ENCODE data around the gene KCNK7.
A peak's percentile ranks its signal among the peaks of the same experiment; 100 is the strongest.

Gene KCNK7

DNA sequence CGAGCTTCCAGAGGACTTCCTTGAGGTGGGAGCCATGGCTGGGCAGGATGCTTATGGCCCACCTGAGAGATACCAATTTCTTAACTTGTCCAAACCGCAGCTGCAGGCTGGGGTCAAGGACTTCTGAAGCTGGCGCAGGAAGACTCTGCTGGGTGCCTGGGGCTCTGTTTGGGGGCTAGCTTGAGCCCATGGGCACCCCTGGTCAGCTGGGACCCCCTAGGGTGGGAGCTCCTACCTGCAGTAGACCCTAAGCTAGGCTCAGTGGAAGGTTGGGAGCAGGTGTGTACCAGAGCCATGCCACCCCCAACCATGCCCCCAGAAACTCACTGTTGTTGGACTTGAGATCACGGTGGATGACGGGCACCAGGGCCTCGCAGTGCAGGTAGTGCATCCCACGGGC is 17.1 kb upstream of the KCNK7 start:
- DNase-seq (ENCODE audit: low read depth, low spot score): no peak
- no peak overlapping the region for H3K27ac ChIP-seq

DNA sequence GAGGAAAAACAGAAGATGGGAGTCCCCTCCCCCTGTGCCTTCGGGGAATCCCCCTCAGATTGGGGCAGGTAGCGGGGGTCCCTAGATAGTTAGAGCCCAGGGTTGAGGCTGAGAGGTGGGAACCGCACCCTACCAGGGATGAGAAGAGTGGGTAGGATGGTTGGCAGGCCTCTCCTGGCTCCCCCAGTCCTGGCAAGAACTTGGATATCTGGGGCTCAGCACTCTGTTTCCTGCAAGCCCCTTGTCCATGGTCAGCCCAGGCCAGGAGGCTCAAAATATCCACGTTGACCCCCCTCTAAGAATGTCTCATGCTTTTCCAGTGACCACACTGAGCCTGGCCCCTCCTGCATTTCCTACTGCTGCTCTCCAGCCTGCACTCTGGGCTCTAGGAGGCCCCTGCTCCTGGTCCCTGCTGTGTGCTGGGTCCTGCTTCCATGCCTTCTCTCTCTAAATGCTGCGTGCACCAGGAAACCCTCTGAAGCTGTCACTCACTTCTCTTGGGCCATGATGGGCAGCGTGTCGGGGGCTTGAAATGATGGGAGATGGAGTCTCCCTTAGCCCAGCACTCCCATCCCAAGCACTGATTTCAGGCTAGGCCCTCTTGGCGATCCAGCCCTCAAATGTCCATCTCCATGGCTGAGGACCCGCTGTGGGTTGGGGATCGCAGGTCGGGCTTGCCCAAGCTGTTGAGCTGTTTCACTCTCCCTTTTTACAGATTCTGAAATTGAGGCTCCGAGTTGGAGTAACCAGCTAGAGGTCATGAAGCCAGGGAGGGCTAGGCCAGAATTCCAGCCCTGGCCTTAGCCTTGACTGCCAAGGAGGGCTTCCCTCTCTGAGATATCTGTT is 16.4 kb upstream of the KCNK7 start:
- no peak for DNase-seq (ENCODE audit: low read depth, low spot score)

DNA sequence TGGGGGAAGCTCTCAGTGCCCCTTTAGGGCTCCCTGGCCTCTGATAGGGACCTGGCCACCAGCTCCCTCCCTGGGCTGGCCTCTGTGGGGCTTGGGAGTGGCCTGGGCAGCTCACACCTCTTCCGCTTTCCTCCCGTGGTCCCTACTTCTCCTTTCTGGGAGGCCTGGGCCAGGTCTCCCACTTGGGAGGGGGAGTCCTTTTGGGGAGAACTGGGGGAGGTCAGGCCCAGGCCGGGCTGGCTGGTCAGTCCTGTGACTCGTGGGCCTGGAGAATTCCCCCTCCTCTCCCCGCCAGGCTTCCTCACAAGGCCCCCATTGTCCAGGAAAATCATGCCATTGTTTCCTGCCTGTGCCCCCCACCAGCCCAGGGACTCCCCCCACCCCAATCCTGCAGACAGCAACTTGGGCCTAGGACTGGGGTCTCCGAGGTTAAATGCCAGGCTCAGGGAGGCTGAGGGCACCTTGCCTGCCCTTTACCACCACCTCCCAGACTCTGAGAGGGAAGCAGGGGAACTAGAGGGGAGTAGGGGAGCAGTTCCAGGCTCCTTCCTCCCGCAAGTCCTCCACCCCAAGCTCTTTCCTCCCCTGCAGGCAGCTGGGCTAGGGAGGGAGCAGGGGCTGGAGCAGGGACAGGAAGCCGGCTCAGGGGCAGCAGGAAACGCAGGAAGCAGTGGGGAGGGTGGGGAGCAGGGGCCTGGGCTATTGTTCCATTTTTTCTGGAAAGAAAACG is 15.6 kb upstream of the KCNK7 start:
- no peak overlapping the region for H3K27ac ChIP-seq
- DNase-seq (ENCODE audit: low read depth, low spot score): no peak

More for the DNA sequence above, 16.4 kb upstream of the KCNK7 start:
- H3K27ac ChIP-seq: no peak overlapping the region

DNA sequence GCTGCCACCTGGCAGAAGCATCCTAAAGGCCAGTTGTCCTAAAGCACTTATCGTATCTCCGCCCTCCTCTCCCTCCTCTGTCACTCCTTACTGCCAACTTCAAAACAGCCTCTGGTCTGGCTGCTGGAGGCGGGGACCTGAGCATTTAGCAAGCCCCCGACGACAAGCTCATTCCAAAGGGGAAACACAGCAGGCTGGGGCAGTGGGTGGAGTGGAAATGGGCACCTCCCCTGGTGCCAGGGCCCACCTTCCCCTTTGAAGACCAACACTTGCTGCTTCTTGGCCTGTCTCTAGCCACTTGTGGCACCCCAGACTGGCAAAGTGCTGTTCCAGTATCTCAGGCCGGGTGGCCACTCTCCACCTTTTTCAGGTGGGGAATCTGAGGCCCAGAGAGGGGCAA is 14.8 kb upstream of the KCNK7 start:
- DNase-seq (ENCODE audit: low read depth, low spot score): no peak
- H3K27ac ChIP-seq: no peak overlapping the region

DNA sequence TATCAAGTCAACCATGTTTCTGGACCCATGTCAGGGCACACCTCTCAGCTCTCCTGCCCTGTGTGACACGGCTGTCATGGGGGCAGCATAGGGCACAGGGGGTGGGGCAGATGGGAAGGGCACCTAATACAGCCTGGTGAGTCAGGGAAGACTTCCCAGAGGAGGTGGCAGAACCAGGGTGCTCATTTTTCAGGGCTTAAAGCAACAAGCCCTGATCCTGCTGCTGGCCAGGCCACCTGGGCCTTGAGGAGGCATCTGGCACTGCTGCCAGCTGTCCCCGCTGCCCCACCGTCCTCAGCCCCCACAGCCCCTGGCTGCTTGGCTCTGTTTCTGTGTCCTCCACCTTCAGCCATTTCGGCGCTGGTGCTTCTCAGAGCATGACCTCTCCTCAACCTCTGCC is 14.1 kb upstream of the KCNK7 start:
- no peak for DNase-seq (ENCODE audit: low read depth, low spot score)
- H3K27ac ChIP-seq: no peak overlapping the region

DNA sequence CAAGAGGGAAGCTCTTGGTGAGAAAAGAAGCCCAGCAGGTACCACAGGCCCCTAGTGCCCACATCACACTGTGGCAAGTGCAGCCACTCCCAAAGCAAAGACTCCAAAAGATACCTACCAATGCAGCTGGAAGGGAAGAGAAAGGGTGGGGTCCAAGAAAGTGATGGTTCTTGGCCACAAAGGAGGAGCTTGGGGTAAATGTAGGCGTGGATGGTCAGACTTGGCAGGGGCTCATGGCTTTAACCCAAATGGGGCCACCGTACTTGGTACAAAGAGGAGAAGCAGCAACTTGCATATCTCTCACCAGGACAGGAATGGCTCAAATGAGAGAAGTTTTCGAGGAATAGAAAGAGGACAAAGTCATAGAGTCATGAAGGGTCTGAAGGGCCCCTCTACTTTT is 13.6 kb upstream of the KCNK7 start:
- DNase-seq (ENCODE audit: low read depth, low spot score): no peak

DNA sequence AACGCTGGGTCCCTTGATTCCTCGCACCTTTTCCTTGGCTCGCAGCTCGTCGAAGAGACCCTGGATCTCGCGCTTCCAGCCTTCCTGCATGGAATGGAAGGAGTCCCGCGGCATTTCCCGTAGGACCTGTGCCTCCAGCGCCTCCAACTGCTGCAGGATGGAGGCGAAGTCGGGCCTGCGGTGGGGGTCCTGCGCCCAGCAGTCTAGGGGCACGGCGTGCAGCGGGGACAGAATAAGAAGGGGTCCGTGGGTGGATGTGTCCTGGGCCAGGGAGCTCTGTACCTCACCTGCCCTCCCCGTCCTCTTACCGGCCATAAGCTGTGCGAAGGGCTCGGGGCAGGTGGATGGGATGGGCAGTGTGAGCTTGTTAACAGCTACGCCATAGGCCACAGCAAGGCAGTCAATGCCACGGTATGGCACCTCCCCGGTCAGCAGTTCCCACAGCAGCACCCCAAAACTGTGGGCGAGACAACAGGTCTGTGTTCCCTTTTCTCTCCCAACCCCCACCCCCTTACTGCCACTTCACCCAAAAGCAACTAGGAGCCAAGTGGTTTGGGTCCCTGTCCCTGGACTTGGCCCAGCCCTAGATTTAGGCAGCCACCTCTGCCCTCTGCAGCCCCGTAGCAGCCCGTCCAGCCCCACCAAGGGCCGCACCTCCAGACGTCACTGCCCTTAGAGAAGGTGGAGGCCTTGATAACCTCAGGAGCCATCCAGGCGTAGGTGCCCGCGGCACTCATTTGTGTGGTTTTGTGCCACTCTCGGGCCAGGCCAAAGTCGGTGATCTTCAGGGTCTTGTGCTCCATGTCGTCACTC is 12.2 kb upstream of the KCNK7 start:
- no peak for DNase-seq (ENCODE audit: low read depth, low spot score)
- no peak overlapping the region for H3K27ac ChIP-seq

More for the DNA sequence above, 13.6 kb upstream of the KCNK7 start:
- H3K27ac ChIP-seq: no peak overlapping the region

DNA sequence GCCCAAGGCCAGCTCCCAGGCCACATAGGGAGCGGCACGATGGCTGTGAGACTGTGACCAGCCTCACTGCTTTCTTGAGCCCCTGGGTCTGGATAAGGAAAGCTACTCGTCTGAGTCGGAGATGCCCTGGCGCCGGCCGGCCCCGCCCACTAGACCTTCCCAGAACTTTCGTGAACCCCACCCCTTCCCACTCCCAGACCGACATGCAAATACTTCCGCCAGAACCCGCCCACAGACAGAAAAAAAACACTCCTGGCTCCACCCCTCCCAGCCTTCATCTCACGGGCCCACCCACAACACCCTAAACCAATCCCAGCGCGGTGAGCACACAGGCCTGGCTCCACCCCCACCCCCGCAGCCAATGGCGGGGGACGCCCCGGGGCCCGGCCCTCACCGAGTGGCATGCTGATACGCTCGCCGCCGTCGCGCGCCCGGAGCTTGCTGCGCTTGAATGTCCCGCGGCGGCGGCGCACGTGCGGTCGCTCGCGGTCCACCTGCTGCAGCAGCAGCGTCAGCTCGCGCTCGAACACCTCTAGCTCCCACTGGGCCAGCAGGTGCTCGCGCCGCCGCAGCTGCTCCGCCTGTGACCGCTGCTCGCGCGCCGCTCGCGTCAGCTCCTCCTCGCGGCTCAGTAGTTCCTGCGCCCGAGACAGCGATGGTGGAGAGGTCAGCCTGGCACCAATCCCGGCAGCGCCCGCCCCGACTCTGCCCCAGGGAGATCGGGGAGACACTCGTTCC is 11.4 kb upstream of the KCNK7 start:
- no peak overlapping the region for H3K27ac ChIP-seq
- DNase-seq (ENCODE audit: low read depth, low spot score): no peak

DNA sequence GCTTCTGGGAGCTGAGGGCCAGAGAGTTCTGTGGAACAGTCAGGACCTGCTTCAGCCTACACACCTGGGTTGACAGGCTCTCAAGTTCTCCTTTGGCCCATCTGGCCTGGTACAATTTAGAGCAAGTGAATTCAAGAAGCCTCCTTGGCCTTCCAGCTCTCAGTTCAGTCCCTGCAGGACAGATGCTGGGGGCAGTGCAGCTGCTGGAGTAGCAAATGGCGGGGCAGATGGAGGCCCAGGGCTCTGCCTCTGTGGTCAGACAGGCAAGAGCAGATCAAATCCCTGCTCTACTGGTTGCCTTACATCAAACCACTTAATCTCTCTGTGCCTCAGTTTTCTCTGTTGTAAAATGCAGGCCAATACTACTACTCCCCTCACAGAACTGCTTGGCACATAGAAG is 8.7 kb upstream of the KCNK7 start:
- H3K27ac ChIP-seq: no peak overlapping the region
- DNase-seq (ENCODE audit: low read depth, low spot score): no peak

DNA sequence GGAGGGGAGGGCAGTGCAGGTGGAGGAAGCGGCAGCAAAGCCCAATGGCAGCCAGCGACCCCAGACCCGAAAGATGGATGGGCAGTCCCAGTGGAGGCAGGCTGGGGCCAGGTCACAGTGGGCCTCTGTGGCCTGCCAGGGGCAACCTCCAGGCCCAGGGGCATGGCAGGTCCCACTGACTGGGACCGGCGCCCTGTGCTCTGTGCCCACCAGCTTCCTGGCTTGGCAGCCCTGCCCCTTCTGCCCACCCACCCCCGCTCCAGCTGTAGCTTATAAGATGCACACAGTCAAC is 4.3 kb upstream of the KCNK7 start:
- no peak for DNase-seq (ENCODE audit: low read depth, low spot score)
- H3K27ac ChIP-seq: no peak overlapping the region

DNA sequence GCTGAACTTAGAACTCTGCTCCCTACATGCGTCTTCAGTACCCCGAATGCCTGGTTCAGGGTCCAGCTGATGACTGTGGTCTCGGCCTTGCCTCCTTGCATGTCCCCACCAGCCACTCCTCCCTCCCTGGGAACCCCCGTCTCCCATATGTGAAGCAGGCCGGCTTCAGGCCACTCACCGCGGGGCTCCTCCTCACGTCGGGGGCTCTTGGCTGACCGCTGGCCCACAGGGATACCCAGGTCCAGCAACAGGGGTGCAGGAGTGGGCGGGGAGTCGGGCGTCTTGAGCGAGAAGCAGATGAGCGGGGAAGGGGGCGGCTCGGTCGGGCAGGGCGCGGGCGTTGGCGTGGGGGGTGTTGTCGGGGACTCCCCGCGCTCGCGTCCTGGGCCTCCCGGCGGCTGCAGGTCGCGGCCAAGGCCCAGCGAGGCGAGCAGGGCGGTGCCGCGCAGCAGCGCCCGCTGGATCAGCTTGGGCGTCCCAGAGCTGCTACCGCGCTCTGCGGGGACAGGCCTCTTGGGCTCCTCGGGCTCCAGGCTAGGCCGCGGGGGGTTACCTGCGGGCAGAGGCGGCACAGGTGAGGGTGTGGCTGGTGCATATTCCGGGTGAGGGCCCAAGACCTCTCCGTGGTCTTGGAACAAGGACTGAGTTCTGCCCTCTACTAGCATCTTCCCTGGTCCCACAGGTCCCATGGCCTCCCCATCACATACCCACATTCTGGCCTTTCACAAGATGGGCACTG is 3.8 kb upstream of the KCNK7 start:
- H3K27ac ChIP-seq: no peak overlapping the region
- no peak for DNase-seq (ENCODE audit: low read depth, low spot score)

DNA sequence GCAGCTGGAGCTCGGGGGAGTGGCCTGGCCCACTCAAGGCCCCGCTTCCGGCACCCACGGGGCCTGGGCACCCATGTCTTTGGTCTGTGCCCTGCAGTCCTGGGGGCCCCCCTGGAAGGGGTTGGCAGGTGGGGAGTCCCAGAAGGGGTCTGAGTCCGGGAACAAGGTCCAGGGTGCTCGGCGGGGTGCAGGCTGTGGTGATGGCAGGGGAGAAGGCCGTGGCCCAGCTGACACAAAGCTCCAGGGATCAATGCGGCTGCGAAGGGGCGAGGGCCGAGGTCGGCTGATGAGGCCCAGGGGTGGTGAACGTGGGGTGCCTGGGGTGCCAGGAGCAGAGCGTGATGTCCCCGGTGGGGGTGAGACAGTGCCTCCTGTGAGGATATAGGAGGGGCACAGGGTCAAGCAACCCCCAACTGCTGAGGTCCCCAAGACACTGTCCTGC is 2.7 kb upstream of the KCNK7 start:
- H3K27ac ChIP-seq: no peak overlapping the region
- DNase-seq (ENCODE audit: low read depth, low spot score): no peak

DNA sequence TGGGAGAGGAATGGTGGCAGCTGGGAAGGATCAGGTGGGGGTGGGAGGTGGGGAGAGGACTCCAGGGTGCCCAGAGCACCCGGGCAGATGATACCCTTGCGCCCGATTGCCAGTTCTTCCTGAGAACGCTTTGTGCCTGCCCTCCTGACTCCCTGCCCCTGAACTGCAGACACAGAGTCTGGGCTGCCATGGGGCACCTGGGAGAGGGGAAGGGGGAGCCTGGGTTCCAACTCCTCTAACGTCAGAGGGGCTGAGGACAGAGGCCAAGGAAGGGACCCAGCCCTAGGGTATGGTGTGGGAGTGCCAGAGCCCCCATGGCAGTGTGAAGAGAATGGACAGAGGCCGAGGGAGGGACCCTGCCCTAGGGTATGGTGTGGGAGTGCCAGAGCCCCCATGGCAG is 920 bp upstream of the KCNK7 start:
- DNase-seq (ENCODE audit: low read depth, low spot score): no peak
- no peak overlapping the region for H3K27ac ChIP-seq

DNA sequence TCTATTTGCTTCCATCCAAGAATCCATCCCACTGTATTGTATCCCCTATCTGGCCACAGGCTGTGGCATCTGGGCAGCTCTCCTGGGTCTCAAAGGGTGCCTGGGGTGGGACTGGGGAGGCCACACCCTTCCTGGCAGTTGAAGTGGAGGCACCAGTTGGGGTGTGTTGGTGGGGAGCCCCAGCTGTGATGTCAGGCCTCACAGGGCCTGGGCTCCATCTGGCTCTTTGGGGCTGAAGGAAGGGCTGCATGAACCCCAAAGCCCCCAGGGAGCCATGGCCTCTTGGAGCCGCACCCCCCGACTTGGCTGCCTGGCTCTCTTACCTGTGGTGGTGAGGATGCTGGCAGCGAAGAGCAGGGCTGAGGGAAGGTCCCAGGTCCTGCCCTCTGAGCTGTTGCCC is 469 bp downstream of the KCNK7 start:
- no peak for DNase-seq (ENCODE audit: low read depth, low spot score)
- H3K27ac ChIP-seq: no peak overlapping the region

DNA sequence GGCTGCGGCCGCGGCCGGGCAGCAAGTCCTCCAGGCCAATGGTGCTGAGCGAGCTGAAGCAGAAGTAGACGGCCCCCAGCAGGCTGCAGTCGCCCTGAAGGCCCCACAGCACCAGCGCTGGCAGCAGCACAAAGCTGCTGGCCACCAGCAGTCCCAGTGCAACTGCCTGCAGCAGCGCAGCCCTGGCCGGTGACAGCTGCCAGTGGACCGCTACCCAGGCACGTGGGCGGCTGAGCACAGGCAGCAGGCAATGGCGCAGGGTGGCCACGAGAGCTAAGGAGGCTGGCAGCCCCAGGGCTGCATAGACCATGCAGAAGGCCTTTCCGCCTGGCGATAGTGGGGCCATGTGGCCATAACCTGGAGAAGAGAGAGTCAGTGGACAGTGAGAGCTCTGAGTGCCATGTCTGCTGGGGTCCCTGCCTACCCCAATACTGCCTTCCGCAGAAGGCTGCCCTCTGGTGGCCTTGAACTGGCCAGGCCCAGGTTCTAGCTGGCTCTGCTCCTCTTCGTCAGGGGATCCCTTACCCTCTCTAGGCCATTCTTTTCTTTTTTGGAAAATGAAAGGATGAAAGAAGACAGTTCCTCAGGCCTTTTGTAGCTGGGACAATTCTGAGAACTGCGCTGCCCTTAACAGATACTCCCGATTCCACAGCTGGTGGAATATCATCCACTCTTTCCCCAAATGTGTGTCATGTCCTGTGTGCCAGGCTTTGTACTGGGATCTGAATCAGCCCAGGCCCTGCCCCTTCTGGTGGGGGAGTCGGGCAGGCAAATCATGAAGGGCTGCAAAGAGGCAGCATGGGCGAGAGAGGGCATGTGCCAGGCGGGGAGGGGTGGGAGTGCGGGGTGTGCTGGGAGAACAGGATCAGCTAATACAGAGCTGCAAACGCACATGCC is 1.8 kb downstream of the KCNK7 start:
- DNase-seq (ENCODE audit: low read depth, low spot score): no peak

DNA sequence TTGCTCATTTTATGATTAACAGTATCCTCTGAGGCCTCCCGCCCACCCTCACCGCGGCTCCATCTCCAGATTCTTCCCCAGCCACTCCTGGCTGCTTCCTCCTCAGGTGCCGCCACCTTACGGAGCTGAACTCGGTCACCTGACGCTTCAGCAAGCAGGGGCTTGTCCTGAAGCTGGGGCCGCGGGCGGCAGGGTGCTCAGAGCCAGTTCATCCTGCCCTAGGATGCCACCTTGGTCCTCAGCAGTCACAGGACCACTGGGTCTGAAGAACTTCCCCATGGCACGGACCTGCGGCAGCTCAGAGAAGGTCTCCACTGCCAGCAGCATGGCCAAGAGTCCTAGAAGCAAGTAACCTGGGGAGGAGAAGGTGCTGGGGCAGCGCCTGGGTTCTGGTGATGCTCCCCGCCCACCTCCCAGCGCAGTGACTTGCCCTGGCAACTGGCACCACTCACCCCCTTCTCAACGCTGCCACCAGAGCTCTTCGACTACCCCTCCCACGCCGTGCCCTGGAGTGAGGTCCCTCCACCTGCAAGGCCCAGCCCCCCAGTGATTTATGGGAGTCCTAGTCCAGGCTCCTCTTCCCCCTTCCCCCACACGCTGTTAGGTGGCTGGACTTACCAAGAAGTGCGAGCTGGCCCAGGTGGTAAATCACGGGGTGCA is 2.6 kb downstream of the KCNK7 start:
- peak overlapping the region; percentile 63 for H3K27ac ChIP-seq
- no peak for DNase-seq (ENCODE audit: low read depth, low spot score)

More for the DNA sequence above, 1.8 kb downstream of the KCNK7 start:
- H3K27ac ChIP-seq: no peak overlapping the region

DNA sequence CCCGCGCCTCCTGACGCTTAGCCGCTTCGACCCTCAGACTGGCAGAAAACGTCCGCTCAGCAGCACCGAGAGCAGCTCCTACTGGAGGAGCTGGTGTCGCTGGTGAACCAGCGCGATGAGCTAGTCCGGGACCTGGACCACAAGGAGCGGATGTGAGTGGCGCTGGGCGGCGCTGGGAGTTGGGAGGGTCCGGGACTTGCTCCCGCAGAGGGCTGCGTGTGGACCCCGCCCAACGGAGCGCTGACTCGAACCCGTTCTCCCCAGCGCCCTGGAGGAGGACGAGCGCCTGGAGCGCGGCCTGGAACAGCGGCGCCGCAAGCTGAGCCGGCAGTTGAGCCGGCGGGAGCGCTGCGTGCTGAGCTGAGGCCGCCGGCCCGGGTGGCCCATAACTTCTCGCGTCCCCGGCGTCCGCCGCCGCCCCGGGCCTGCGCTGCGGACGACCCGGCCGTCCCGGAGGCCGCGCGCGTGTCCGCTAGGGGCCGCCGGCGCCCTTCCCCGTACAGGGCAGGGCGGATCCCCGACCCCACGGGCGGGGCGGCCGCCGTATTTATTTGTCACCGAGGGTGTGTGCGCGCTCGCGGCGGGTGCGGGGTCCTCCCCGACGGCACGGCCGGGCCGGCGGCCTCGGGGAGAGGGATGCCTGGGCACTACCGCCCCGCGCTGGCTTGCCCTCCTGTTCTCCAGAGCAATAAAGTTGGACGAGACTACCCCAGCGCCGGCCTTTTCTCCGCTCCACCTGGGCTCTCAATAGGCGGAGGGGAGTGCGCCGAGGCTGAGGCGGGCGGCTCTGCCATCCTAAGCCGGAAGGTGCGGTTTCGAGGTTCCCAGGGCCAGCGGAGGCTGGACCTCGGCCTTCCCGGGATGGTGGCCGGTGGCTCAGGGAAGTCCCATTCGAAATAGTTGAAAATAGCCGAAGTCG is 3.4 kb downstream of the KCNK7 start:
- DNase-seq (ENCODE audit: low read depth, low spot score): no peak
- H3K27ac ChIP-seq: peak overlapping the region; percentile 63
